HL-60 (cell line): ENCODE data around the gene AGMO.

Experiments
- DNase-seq, 2 experiments: peaks; one replicate each; pipeline ENCODE4 v3.0.0-alpha.2; 2010 to 2020; ENCODE audit warnings: low read depth in 1 of 2, low spot score in 1 of 2
- H3K27ac ChIP-seq: fragments of 250-450 bp; sonication (Bioruptor Pico); replicated peaks from 2 replicates; pipeline ENCODE4 v1.5.1; 2020; ENCODE audit warnings: mild to moderate bottlenecking, moderate library complexity
- H3K27me3 ChIP-seq: fragments of 250-450 bp; sonication (Bioruptor Pico); 2 replicates; pipeline ENCODE4 v1.5.1; 2021; ENCODE audit warnings: mild to moderate bottlenecking, moderate library complexity; ENCODE audit not compliant: insufficient read depth, poor library complexity, severe bottlenecking
- H3K4me3 ChIP-seq: replicated peaks from 2 replicates; pipeline ENCODE4 v1.5.1; 2011; ENCODE audit warnings: mild to moderate bottlenecking, control low read depth, low read length; ENCODE audit not compliant: insufficient read depth
- GABPA ChIP-seq: IDR thresholded peaks from 2 replicates; pipeline ENCODE4 v1.6.1; 2012; ENCODE audit warnings: low read depth
- POLR2AphosphoS5 ChIP-seq: IDR thresholded peaks from 2 replicates; pipeline ENCODE4 v1.6.1; 2012; ENCODE audit warnings: low read depth
- SPI1 ChIP-seq: IDR thresholded peaks from 2 replicates; pipeline ENCODE4 v1.6.1; 2012; ENCODE audit warnings: low read depth, mild to moderate bottlenecking, borderline replicate concordance
- TF ChIP-seq, protein P1 (sequence below): IDR thresholded peaks from one replicate; pipeline ENCODE4 v1.5.1; 2011; ENCODE audit warnings: low read length, control low read depth, inconsistent platforms; ENCODE audit not compliant: insufficient read depth
- TF ChIP-seq, protein P2 (sequence below): IDR thresholded peaks from 2 replicates; pipeline ENCODE4 v1.6.1; 2012; ENCODE audit warnings: low read depth; ENCODE audit not compliant: insufficient replicate concordance

AGMO gene

DNA sequence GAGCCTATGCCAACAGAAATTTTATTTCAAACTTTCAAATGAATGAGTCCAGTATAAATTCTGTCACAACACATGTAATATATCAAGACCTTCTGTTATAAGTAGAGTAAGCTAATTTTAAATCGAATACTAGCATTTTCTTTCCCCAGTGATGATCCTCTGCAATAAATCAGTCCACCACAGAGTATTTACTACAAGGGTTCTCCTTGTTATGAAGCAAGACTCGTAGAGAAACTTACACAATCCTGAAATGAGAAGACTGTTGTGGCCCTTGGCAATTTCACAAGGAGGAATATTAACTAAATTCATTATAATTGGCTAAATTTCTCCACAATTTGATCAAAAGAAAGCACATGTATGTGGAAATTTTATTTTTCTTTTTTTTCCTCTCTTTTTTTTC lies 346.8 kb downstream of the AGMO start:
- no peak overlapping the region for H3K4me3 ChIP-seq
- H3K27me3 ChIP-seq: no peaks in the 10 kb centered on the region
- TF ChIP-seq, protein P1, sequence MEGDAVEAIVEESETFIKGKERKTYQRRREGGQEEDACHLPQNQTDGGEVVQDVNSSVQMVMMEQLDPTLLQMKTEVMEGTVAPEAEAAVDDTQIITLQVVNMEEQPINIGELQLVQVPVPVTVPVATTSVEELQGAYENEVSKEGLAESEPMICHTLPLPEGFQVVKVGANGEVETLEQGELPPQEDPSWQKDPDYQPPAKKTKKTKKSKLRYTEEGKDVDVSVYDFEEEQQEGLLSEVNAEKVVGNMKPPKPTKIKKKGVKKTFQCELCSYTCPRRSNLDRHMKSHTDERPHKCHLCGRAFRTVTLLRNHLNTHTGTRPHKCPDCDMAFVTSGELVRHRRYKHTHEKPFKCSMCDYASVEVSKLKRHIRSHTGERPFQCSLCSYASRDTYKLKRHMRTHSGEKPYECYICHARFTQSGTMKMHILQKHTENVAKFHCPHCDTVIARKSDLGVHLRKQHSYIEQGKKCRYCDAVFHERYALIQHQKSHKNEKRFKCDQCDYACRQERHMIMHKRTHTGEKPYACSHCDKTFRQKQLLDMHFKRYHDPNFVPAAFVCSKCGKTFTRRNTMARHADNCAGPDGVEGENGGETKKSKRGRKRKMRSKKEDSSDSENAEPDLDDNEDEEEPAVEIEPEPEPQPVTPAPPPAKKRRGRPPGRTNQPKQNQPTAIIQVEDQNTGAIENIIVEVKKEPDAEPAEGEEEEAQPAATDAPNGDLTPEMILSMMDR: no peak
- TF ChIP-seq, protein P2, sequence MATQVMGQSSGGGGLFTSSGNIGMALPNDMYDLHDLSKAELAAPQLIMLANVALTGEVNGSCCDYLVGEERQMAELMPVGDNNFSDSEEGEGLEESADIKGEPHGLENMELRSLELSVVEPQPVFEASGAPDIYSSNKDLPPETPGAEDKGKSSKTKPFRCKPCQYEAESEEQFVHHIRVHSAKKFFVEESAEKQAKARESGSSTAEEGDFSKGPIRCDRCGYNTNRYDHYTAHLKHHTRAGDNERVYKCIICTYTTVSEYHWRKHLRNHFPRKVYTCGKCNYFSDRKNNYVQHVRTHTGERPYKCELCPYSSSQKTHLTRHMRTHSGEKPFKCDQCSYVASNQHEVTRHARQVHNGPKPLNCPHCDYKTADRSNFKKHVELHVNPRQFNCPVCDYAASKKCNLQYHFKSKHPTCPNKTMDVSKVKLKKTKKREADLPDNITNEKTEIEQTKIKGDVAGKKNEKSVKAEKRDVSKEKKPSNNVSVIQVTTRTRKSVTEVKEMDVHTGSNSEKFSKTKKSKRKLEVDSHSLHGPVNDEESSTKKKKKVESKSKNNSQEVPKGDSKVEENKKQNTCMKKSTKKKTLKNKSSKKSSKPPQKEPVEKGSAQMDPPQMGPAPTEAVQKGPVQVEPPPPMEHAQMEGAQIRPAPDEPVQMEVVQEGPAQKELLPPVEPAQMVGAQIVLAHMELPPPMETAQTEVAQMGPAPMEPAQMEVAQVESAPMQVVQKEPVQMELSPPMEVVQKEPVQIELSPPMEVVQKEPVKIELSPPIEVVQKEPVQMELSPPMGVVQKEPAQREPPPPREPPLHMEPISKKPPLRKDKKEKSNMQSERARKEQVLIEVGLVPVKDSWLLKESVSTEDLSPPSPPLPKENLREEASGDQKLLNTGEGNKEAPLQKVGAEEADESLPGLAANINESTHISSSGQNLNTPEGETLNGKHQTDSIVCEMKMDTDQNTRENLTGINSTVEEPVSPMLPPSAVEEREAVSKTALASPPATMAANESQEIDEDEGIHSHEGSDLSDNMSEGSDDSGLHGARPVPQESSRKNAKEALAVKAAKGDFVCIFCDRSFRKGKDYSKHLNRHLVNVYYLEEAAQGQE: no peak
- TF ChIP-seq GABPA: no peak
- TF ChIP-seq POLR2AphosphoS5: no peak
- no peak for TF ChIP-seq SPI1
- no peak for DNase-seq
- no peak overlapping the region for H3K27ac ChIP-seq

DNA sequence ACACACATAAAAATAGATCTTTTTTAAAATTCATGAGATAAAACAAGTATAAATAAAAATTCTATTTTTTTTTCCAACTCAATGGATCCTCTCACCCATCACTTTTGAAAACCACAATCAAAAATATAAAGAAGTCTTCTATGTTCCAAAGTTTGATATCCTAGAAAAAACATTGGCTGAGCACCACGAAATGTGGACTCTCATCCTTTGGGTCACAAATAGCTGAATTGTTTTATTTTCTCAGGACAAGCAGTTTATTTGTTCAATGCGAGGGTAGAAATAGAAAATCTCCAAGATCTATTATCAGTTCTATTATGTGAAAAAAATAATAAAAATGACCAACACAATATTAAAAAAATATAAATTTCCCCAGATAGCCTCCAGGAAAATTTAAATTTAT lies 348.7 kb downstream of the AGMO start:
- DNase-seq: no peak
- H3K27ac ChIP-seq: no peak overlapping the region
- no peak overlapping the region for H3K4me3 ChIP-seq
- no peaks in the 10 kb centered on the region for H3K27me3 ChIP-seq
- no peak for TF ChIP-seq GABPA
- TF ChIP-seq, protein P1: no peak
- TF ChIP-seq POLR2AphosphoS5: no peak
- TF ChIP-seq, protein P2: no peak
- TF ChIP-seq SPI1: no peak

DNA sequence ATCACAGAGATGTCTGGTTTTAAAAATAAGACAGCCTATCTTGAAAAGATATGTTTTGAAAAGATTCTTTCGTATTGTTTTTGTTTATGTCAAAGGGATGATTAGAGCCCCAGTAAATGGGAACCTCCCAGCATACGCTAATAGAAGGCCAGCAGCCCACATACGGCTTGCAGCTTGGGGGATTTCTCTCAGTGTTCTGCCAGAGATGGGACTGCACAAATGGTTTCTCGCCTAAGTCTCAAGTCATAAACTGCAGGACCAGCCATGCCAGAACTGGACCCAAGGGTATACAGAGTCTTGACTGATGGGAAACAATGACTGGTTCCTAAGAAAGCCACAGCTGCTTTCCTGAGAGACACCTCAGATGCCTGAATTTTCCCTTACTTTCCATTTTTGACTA lies 352.4 kb downstream of the AGMO start:
- no peaks in the 10 kb centered on the region for H3K27me3 ChIP-seq
- no peak overlapping the region for H3K27ac ChIP-seq
- no peak overlapping the region for H3K4me3 ChIP-seq
- DNase-seq: no peak
- TF ChIP-seq GABPA (no peak), POLR2AphosphoS5 (no peak), SPI1 (no peak)
- TF ChIP-seq, protein P1: no peak
- TF ChIP-seq, protein P2: no peak
